Right atrium auricular region (tissue), 2 donors: ENCODE results near the gene ERBB4. TPM values are rescaled to one million over a fixed set of nuclear protein-coding genes. Genes with fewer than 3 reads are reported as not detected.

Experiments
- DNase-seq: peaks from one replicate; pipeline ENCODE4 v3.0.0-alpha.2; 2019; ENCODE audit warnings: low spot score
- H3K27ac ChIP-seq, 2 donors: fragments of 200-600 bp; sonication (generic); 1 replicate in 1 of 2; 2 replicates in 1 of 2; pipeline ENCODE4 v1.5.1; 2016 to 2019
- H3K27me3 ChIP-seq, 2 donors: fragments of 200-600 bp; sonication (generic); one replicate each; pipeline versions ENCODE4 v1.5.1 to v1.6.0; 2017 to 2019
- H3K36me3 ChIP-seq: fragments of 200-600 bp; sonication (generic); one replicate; pipeline ENCODE4 v1.5.1; 2016
- H3K4me1 ChIP-seq, 2 donors: fragments of 200-600 bp; sonication (generic); one replicate each; pipeline versions ENCODE4 v1.5.1 to v1.6.0; 2017 to 2019
- H3K4me3 ChIP-seq, 2 donors: fragments of 200-600 bp; sonication (generic); 1 replicate in 1 of 2; 2 replicates in 1 of 2; pipeline ENCODE4 v1.5.1; 2017 to 2019; ENCODE audit warnings: mild to moderate bottlenecking in 1 of 2, moderate library complexity in 1 of 2
- H3K9me3 ChIP-seq, 2 donors: fragments of 200-600 bp; sonication (generic); one replicate each; pipeline ENCODE4 v1.5.1; 2019
- total RNA-seq, 2 donors: library from RNA; depleted of rRNA; stranded (reverse); fragments of >200 nt; gene quantifications; one replicate each; pipeline ENCODE4 v1.1.0, GENCODE V29; 2016
- TF ChIP-seq, protein P1 (sequence below), 2 donors: fragments of 200-600 bp; sonication (generic); IDR thresholded peaks; one replicate each; pipeline ENCODE4 v1.5.1; 2019; ENCODE audit warnings: antibody characterized with exemption in 2 of 2

The ERBB4 gene
- total RNA-seq, 2 donors from 2014 or later, result 12.4 to 22.4 TPM

DNA sequence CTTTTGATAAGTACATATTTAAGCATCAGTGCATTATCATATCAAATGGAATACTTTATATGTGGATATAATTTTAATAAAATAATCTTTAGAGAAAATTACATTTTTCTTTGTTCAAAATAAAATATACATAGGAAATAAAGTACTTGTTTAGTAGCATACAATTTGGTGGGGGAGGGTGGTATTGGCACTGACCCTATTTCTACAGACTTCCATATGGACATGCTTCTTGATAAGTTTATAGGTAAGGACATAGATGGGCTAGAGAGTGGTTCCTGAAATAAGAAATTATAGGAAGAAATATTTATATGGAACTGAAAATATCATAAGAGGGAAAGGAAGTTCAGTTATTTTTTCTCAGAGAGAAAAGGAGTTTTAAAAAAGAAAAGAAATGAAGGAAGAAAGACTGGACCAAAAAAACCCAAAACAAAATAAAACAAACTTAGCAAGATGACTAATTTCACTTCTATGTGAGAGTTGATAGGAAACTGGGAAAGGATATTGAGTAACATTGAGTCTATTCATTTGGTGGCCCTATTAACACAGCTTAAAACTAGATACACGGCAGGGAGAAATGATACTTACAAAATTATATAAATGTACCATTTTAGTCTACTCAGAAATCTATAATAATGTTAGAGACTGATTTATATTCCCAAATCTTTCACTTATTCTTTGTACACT, 505.9 kb downstream of the ERBB4 start:
- TF ChIP-seq, protein P1, sequence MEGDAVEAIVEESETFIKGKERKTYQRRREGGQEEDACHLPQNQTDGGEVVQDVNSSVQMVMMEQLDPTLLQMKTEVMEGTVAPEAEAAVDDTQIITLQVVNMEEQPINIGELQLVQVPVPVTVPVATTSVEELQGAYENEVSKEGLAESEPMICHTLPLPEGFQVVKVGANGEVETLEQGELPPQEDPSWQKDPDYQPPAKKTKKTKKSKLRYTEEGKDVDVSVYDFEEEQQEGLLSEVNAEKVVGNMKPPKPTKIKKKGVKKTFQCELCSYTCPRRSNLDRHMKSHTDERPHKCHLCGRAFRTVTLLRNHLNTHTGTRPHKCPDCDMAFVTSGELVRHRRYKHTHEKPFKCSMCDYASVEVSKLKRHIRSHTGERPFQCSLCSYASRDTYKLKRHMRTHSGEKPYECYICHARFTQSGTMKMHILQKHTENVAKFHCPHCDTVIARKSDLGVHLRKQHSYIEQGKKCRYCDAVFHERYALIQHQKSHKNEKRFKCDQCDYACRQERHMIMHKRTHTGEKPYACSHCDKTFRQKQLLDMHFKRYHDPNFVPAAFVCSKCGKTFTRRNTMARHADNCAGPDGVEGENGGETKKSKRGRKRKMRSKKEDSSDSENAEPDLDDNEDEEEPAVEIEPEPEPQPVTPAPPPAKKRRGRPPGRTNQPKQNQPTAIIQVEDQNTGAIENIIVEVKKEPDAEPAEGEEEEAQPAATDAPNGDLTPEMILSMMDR (IDR thresholded peaks at IDR 0.05), result no peak
- no peak for DNase-seq
- H3K4me3 ChIP-seq, result no peak overlapping the region

DNA sequence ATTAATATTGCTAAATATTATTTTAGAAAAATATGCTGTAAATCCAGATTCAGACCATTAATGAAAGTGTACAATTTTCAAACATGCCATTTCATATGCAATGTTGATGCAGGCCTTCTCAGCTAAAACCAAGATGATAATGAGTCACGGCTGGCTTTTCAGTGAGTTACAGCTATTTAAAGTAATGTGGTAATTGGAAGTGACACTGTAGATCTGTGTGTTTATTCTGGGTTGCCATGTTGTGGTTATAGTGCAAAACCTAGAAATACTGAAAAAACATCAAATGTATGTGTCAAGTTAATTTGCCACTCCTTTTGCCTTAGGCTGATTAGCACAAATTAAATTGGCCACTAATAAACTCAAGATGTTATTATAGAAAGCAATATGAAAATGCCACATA, 506.6 kb downstream of the ERBB4 start:
- Histone ChIP-seq H3K9me3 (no peaks in the 10 kb centered on the region), H3K36me3 (no peaks in the 10 kb centered on the region), H3K4me1 (no peaks in the 10 kb centered on the region), H3K27ac (no peak overlapping the region), H3K4me3 (no peak overlapping the region), H3K27me3 (no peaks in the 10 kb centered on the region)
- TF ChIP-seq, protein P1 (IDR thresholded peaks at IDR 0.05), result no peak
- DNase-seq, result no peak

More for the DNA sequence above, 505.9 kb downstream of the ERBB4 start:
- Histone ChIP-seq H3K36me3 (no peaks in the 10 kb centered on the region), H3K27me3 (no peaks in the 10 kb centered on the region), H3K27ac (no peak overlapping the region), H3K9me3 (no peaks in the 10 kb centered on the region), H3K4me1 (no peaks in the 10 kb centered on the region)

DNA sequence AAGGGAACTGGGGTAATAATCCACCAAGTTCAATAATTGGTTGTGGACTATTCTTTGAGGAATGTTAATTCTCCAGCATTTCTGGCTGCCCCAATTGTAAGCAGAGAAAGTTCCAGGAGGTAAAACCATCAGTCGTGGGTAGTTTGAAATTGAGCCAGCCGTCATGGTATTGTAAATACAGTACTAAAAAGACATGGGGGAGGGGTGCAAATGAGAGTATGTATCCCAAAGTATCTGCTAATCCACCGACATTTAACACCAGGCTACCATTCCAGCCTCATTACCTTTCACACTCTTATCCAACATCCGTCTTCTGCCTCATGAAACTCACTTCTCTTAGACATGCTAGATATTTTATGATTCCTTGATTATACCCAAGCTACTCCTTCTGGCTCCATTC, 507.9 kb downstream of the ERBB4 start:
- Histone ChIP-seq H3K4me1 (no peaks in the 10 kb centered on the region), H3K36me3 (no peaks in the 10 kb centered on the region), H3K27ac (no peak overlapping the region), H3K9me3 (no peaks in the 10 kb centered on the region), H3K4me3 (no peak overlapping the region), H3K27me3 (no peaks in the 10 kb centered on the region)
- no peak for DNase-seq
- TF ChIP-seq, protein P1 (IDR thresholded peaks at IDR 0.05), result no peak

DNA sequence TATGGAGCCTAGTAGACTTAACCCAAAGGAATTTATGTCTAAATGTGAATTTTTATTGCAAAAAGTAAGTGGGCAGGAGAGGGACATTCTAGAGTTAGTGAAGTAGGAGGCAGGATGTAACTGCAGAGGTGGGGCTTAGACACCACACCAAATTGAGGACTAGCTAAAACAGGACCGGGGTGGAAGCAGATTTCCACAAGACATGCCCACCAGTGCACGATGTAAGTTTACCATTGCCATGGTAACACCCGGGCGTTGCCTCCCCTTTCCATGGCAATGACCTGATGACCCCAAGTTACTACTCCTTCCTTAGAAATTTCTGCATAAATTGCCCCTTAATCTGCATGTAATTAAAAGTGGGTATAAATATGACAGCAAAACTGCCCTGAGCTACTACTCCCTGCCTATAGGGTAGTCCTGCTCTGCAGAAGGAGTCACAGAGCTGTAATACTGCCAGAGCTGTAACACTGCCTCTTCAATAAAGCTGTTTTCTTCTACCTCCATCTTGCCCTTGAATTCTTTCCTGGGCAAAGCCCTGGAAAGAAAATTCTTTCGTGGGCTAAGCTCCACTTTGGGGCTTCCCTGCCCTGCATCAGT, 509.7 kb downstream of the ERBB4 start:
- no peaks in the 10 kb centered on the region for H3K27me3 ChIP-seq
- TF ChIP-seq, protein P1 (IDR thresholded peaks at IDR 0.05), result no peak
- H3K27ac ChIP-seq, result no peak overlapping the region
- no peak for DNase-seq
- no peaks in the 10 kb centered on the region for H3K36me3 ChIP-seq
- no peaks in the 10 kb centered on the region for H3K9me3 ChIP-seq
- H3K4me1 ChIP-seq, result no peaks in the 10 kb centered on the region
- H3K4me3 ChIP-seq, result no peak overlapping the region

DNA sequence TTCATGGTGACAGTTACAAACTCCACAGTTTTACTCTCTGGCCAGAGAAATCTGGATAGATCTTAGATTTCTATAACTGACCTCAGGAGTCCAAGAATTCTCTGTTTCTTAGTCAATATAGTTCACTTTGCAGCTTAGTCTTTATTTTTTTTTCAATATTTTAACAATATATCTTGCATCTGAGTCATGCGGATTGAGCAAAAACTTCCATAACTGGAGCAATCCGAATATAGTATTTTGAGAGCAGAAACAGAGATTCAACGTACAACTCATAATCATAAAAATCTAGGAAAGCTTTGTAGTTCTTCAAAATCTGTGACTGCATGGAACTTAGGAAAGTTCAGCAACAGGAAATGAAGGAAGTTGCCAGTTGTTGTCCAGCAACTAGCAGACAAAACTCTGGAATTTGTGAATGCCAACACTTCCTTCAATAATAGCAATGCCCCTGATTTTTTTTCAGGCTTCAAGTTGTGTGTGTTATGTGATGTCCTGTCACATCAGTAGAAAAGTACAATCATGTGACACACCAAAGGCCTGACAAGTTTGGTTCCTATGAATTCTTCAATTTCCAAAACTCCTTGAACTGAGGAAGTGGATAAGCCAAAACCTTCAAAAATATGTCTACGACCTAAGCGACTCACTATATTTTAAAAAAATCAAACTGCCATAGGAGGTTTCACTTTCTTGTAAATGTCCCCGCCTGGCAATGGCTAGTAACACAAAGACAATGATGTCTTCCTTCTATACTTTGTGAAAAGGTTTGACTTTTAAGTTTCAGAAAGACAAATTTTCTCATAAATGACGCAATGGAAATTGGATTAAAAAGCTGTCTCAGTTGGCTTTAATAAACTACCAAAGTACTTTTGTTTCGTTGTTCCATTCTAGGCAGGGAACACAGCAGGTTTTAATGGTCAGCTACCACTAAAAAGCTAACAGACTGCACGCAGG, 510.6 kb downstream of the ERBB4 start:
- Histone ChIP-seq H3K4me3 (no peak overlapping the region), H3K36me3 (no peaks in the 10 kb centered on the region), H3K9me3 (no peaks in the 10 kb centered on the region), H3K27me3 (no peaks in the 10 kb centered on the region), H3K27ac (no peak overlapping the region), H3K4me1 (no peaks in the 10 kb centered on the region)
- no peak for DNase-seq
- TF ChIP-seq, protein P1 (IDR thresholded peaks at IDR 0.05), result no peak
